Motor neuron (in vitro differentiated cells): ENCODE measurements around the gene TMTC1. TPM values are rescaled to one million over a fixed set of nuclear protein-coding genes. Genes with fewer than 3 reads are reported as not detected.

Experiments
- ATAC-seq, 8 experiments: fragments of 200-7000 bp; cut with Tn5 transposase; replicated peaks in 6 of 8; 2 replicates each; pipeline ENCODE4 v1.8.0; 2021; ENCODE audit warnings: mild to moderate bottlenecking in 8 of 8, moderate library complexity in 8 of 8
- H3K27ac ChIP-seq, 2 donors: fragments of 250-450 bp; sonication (Bioruptor Pico); 2 replicates each; pipeline ENCODE4 v1.9.0; 2021; ENCODE audit warnings: antibody characterized with exemption in 2 of 2, mild to moderate bottlenecking in 2 of 2, moderate library complexity in 1 of 2
- H3K4me1 ChIP-seq, 2 donors: fragments of 250-450 bp; sonication (Bioruptor Pico); replicated peaks in 1 of 2; 2 replicates each; pipeline ENCODE4 v1.6.1; 2021; ENCODE audit warnings: antibody characterized with exemption in 2 of 2, mild to moderate bottlenecking in 2 of 2, moderate library complexity in 1 of 2
- H3K4me3 ChIP-seq, 5 donors: fragments of 250-450 bp; sonication (Bioruptor Pico); 2 replicates each; pipeline ENCODE4 v1.9.0; 2021; ENCODE audit warnings: antibody characterized with exemption in 5 of 5, mild to moderate bottlenecking in 5 of 5, moderate library complexity in 4 of 5
- WGBS, 10 experiments: fragments of 450-650 bp; shearing (Covaris generic); methylation state at CpG; one replicate each; pipeline ENCODE4 v1.0.0; 2022; 5-methylcytosine and 5-hydroxymethylcytosine counted together
- in situ Hi-C, 9 experiments: fragments of 400-800 bp; cut with MboI; loops; one replicate each; pipeline ENCODE4 v1.15.0; 2021; ENCODE audit warnings: low sequenced_read_pairs in 9 of 9, low pct_unique_long_range_greater_than_20kb in 2 of 9; ENCODE audit not compliant: unreplicated experiment in 9 of 9
- total RNA-seq, 8 experiments: library from RNA; unstranded; fragments of 300-600 nt; gene quantifications; 2 replicates each; pipeline versions ENCODE4 v1.2.3 to v1.2.4, GENCODE V29; 2022

TMTC1 gene
- total RNA-seq, 8 experiments from 2014 or later = 5.8 to 98.0 (median 10.4) TPM

DNA sequence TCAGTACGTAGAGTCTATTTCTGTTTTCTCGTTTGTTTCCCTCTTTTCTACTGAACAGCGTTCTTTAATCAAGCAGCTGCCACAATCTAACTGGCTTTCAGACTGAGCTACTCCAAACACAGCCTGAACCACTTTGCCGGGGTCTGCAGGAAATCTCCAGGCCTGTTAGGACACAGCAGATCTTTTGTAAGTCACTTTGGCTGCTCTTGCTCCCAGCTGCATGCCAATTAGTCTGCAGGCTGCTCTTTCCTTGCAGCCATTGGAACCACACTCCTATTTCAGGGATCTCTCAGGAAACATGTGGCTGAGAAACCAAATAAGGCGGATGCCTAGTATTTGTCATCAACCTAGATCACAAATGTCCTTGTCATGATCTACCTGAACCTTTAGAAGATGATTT, 73.6 kb downstream of the TMTC1 start:
- Histone ChIP-seq H3K4me3 (no peak overlapping the region), H3K27ac (no peak overlapping the region), H3K4me1 (peaks cover 0 to 5% of the 10 kb centered on the region in 2 donors)
- peak in 5 of 8 experiments; percentile 40 to 91 (median 61) for ATAC-seq
- in situ Hi-C loops = no loop called here
- 14 to 81% (median 33%) methylated on average over 1 to 5 of the region's 5 CpGs; no CpG with 5 or more reads in 2 of the 10 experiments for WGBS, 10 experiments

DNA sequence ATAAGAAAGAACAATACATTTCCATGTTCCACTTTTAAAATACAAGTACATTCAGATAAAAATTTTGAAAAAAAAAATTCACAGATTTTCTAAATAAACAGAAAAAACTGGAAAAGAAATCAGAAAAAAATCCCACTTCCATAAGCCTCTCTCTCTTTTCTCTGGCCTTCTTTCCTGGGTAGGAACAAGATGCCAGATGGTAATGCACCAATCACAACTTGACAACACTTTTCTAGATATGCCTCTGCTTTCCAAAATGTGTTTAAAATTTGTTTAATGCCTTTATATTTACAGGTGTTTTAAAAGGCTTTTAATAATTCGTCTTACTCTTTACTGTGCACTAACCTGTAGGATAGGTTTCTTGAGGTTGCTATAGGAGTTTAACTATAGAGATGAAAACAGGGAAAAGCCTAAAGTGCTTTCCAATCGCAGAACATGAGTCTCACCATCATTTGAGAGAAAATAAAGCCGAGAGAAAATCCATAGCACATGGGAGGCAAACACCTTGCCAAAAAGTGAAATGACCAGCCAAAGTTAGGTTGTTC, 74.2 kb downstream of the TMTC1 start:
- ATAC-seq = no peak
- Histone ChIP-seq H3K4me1 (peaks cover 0 to 5% of the 10 kb centered on the region in 2 donors), H3K27ac (no peak overlapping the region), H3K4me3 (no peak overlapping the region)
- in situ Hi-C loops = no loop called here
- 0 to 79% (median 60%) methylated on average over 1 to 3 of the region's 3 CpGs; no CpG with 5 or more reads in 1 of the 10 experiments for WGBS, 10 experiments

DNA sequence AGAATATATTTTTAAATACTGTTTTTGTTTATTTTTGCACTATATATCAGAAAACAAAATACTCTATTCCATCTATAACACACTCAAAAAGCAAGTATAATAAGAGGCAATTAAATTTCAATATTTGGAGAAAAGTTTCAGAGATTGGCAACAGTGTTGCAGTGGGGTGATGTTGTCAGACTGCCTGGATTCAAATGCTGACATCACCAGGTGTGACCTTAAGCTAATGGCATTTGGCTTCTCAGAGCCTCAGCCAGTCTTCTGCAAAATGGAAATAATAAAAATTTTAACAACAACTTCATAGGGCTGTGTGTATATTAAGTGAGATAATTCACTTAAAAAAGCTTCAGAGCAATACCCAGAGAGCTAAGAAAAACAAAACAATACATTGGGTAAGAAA, 74.7 kb downstream of the TMTC1 start:
- no peak for ATAC-seq
- peaks cover 0 to 5% of the 10 kb centered on the region in 2 donors for H3K4me1 ChIP-seq
- H3K4me3 ChIP-seq = no peak overlapping the region
- H3K27ac ChIP-seq = no peak overlapping the region
- in situ Hi-C loops = no loop called here

DNA sequence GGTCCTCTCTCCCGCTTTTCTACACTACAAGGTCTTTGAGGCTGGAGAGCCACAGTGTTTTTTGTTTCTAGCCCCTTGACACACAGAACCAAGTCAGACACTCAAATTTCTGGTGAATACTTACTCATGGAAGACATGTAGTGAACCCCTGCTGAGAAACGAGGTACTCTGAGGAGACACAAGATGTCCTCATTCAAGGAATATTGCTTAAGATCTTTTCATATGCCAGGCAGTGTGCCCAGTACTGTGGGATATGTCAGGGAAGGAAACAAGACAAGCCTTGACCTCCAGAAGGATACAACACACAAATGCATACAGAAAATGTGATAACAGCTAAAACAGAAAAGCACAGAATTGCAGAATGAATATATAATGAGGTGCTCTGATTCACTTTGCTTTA, 75.9 kb downstream of the TMTC1 start:
- H3K4me1 ChIP-seq = peaks cover 0 to 5% of the 10 kb centered on the region in 2 donors
- no peak overlapping the region for H3K4me3 ChIP-seq
- no peak for ATAC-seq
- no peak overlapping the region for H3K27ac ChIP-seq
- in situ Hi-C loops = no loop called here
- 50 to 100% (median 86%) methylated on average over 1 to 2 of the region's 2 CpGs; no CpG with 5 or more reads in 1 of the 10 experiments for WGBS, 10 experiments

- peaks cover 0 to 5% of the 10 kb centered on the region in 2 donors for H3K4me1 ChIP-seq
- H3K27ac ChIP-seq = no peak overlapping the region
- ATAC-seq = peak in 1 of 8 experiments; percentile 91
- 0 to 60% (median 11%) methylated on average over 1 to 2 of the region's 2 CpGs; no CpG with 5 or more reads in 1 of the 10 experiments for WGBS, 10 experiments
- no peak overlapping the region for H3K4me3 ChIP-seq
- in situ Hi-C loops = no loop called here
Measured at GRCh38 chr12:29706311-29706710, 77.4 kb downstream of the TMTC1 start.

- in situ Hi-C loops = no loop called here
- Histone ChIP-seq H3K4me1 (no peaks in the 10 kb centered on the region), H3K27ac (no peak overlapping the region), H3K4me3 (no peak overlapping the region)
- no peak for ATAC-seq
- WGBS, 10 experiments = 62 to 100% (median 100%) methylated on average over 1 to 2 of the region's 2 CpGs; no CpG with 5 or more reads in 1 of the 10 experiments
Measured at GRCh38 chr12:29703528-29703927, 80.2 kb downstream of the TMTC1 start.

GRCh38 chr12:29702972-29703371, 80.8 kb downstream of the TMTC1 start:
- WGBS, 10 experiments = 72 to 98% (median 88%) methylated on average over 1 to 7 of the region's 7 CpGs; no CpG with 5 or more reads in 1 of the 10 experiments
- in situ Hi-C loops = no loop called here
- no peak for ATAC-seq
- Histone ChIP-seq H3K4me3 (no peak overlapping the region), H3K4me1 (no peaks in the 10 kb centered on the region), H3K27ac (no peak overlapping the region)

DNA sequence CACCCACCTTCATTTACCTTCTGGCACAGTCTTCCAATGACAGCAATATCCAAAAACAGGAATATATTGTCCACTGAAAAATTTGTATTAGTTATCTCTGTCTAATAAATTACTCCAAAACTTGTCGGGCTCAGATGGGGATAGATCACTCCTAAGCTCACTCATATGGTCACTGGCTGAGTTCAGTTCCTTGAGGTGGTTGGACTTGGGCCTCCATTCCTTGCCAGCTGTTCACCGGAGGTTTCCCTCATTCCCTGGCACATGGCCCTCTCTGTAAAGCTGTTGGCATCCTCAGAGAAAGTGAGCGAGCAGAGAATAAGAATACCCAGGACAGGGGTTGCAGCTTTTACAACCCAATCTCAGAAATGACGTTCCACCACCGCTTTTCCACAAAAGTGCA, 81.5 kb downstream of the TMTC1 start:
- no peak overlapping the region for H3K4me3 ChIP-seq
- WGBS, 10 experiments = 33 to 100% (median 94%) methylated on average over 1 to 5 of the region's 5 CpGs; no CpG with 5 or more reads in 3 of the 10 experiments
- in situ Hi-C loops = no loop called here
- ATAC-seq = no peak
- H3K4me1 ChIP-seq = no peaks in the 10 kb centered on the region
- H3K27ac ChIP-seq = no peak overlapping the region

GRCh38 chr12:29700761-29701481, 82.8 kb downstream of the TMTC1 start:
- no peaks in the 10 kb centered on the region for H3K4me1 ChIP-seq
- WGBS, 10 experiments = 16 to 86% (median 67%) methylated on average over 1 to 6 of the region's 6 CpGs
- no peak overlapping the region for H3K27ac ChIP-seq
- in situ Hi-C loops = no loop called here
- ATAC-seq = no peak
- no peak overlapping the region for H3K4me3 ChIP-seq

- 0% methylated on average over 1 of the region's 1 CpG; no CpG with 5 or more reads in 5 of the 10 experiments for WGBS, 10 experiments
- in situ Hi-C loops = no loop called here
- no peak overlapping the region for H3K27ac ChIP-seq
- H3K4me3 ChIP-seq = no peak overlapping the region
- no peaks in the 10 kb centered on the region for H3K4me1 ChIP-seq
- ATAC-seq = no peak
Measured at GRCh38 chr12:29698756-29699155, 85.0 kb downstream of the TMTC1 start.

- ATAC-seq = no peak
- Histone ChIP-seq H3K27ac (no peak overlapping the region), H3K4me3 (no peak overlapping the region), H3K4me1 (peaks cover 0 to 5% of the 10 kb centered on the region in 2 donors)
- in situ Hi-C loops = no loop called here
- WGBS, 10 experiments = 30 to 100% (median 88%) methylated on average over 1 to 3 of the region's 3 CpGs; no CpG with 5 or more reads in 1 of the 10 experiments
Measured at GRCh38 chr12:29695800-29696199, 87.9 kb downstream of the TMTC1 start.

DNA sequence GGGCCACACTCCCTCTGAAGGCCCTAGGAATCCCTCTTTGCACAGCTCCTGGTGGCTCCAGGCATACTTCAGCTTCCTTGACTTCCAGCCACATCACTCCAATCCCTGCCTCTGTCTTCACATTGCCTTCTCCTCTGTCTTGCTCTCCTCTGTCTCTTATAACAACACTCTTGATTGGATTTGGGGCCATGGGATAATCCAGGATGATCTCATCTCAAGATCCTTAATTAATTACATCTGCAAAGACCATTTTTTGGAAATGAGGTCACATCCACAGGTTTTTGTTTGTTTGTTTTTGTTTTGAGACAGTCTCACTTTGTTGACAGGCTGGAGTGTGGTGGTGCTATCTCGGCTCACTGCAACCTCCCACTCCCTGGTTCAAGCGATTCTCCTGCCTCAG, 88.7 kb downstream of the TMTC1 start:
- ATAC-seq = no peak
- 46 to 100% (median 83%) methylated on average over 1 to 2 of the region's 2 CpGs; no CpG with 5 or more reads in 4 of the 10 experiments for WGBS, 10 experiments
- H3K4me3 ChIP-seq = no peak overlapping the region

GRCh38 chr12:29694002-29694401, 89.7 kb downstream of the TMTC1 start:
- in situ Hi-C loops = no loop called here
- ATAC-seq = no peak
- WGBS, 10 experiments = 78 to 100% (median 93%) methylated on average over 2 to 5 of the region's 5 CpGs; no CpG with 5 or more reads in 1 of the 10 experiments

More for the DNA sequence above, 88.7 kb downstream of the TMTC1 start:
- H3K4me1 ChIP-seq = peaks cover 0 to 5% of the 10 kb centered on the region in 2 donors
- H3K27ac ChIP-seq = no peak overlapping the region
- in situ Hi-C loops = no loop called here

More at GRCh38 chr12:29694002-29694401, 89.7 kb downstream of the TMTC1 start:
- Histone ChIP-seq H3K27ac (no peak overlapping the region), H3K4me1 (peaks cover 0 to 5% of the 10 kb centered on the region in 2 donors), H3K4me3 (no peak overlapping the region)
